ENCODE results near the gene EGR1.

The EGR1 gene

DNA sequence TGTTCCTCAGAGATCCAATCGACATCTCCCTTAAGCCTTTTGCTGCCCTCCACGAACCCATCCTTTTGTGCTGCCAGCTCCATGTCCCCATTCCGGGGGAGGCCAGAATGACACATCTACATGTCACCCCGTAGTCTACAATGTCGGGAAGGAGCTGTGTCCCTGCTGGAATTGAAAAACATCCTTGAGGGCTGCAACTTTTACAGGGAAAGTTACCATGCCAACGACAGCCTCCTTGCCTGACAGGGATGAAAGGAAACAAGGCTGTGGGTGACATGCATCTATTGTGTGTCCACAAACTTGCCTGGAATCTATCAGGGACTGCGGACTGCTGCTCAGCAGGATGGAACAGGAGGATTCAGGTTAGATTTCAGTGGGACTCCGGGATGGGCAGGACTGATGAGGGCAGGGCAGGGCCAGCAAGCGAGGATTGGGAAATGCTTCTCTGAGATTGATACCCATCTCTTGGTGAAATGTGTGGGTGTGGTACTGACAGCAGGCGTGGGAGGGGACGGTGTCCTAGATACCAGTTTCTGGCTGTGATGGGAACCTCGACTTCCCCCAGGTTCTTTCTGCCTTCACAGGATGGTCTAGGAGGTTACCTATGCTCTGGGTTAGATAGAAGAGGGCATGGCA lies 25.5 kb downstream of the EGR1 start:
- DNase-seq (ENCODE audit: low read depth): no peak
- H3K4me3 ChIP-seq (ENCODE audit: low read depth, low read length): no peak overlapping the region

DNA sequence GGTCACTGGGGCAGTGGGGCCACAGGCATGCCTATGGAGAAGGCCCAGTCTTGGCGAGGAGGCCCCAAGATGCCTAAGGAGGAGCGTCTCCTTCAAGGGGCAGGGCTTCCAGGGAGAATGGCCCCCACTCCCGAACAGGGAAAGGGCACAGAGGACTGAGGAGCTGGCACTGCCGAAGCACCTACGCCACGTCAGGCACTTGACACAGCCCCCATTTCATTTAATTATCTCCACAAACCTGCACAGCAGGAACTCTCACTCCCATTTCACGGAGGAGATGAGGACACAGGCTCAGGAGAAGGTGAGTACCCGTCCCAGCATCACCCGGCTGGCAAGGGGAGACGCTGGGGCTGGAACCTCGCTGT lies 26.0 kb downstream of the EGR1 start:
- TF ChIP-seq, protein P1, sequence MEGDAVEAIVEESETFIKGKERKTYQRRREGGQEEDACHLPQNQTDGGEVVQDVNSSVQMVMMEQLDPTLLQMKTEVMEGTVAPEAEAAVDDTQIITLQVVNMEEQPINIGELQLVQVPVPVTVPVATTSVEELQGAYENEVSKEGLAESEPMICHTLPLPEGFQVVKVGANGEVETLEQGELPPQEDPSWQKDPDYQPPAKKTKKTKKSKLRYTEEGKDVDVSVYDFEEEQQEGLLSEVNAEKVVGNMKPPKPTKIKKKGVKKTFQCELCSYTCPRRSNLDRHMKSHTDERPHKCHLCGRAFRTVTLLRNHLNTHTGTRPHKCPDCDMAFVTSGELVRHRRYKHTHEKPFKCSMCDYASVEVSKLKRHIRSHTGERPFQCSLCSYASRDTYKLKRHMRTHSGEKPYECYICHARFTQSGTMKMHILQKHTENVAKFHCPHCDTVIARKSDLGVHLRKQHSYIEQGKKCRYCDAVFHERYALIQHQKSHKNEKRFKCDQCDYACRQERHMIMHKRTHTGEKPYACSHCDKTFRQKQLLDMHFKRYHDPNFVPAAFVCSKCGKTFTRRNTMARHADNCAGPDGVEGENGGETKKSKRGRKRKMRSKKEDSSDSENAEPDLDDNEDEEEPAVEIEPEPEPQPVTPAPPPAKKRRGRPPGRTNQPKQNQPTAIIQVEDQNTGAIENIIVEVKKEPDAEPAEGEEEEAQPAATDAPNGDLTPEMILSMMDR (IDR thresholded peaks at IDR 0.05; ENCODE audit: insufficient read depth, low read depth, low read length, missing control alignments): no peak
- no peak overlapping the region for H3K4me3 ChIP-seq (ENCODE audit: low read depth, low read length)
- no peak for DNase-seq (ENCODE audit: low read depth)

More for the DNA sequence above, 25.5 kb downstream of the EGR1 start:
- TF ChIP-seq, protein P1 (IDR thresholded peaks at IDR 0.05; ENCODE audit: insufficient read depth, low read depth, low read length, missing control alignments): no peak

DNA sequence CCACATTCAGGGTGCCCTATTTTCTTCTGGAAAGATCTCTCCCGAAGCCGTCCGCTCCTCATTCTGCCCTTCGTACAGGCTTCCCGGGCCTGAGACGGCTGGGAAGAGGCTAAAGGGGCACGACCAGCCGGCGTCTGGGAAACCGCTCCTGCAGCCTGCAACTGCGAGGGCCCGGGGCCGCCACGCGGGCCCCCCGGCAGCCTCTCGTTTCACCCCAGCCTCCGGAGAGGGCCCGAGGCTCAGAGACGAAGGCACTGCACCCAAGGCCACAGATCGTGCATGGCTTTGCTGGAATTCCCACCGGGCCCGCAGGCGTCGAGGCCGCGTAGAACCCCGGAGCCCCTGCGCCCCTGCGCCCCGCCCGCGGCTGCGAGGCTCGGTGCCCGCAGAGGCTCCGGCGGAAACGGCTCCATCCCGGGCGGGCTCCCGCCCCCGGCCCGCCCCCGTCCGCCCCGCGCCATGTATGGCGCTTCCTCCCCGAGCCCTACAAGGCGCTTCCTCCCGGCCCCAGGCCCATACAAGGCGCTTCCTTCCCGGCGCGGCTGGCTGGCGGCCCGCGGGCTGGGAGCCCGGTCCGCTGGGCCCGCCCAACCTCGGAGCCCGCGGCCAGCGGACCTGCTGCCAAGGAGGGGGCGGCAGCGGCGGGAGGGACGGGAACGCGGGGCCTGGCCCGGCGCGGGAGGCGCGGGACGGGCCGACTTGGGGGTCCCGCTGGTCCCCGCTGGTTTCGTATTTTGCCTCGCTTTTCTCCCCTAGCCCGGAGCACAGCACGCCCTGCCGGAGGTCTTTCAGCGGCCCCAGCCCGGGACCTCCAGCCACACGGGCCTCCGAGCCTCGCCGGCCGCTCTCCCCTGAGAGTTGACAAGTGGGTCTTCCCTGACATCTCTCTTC lies 26.6 kb downstream of the EGR1 start:
- TF ChIP-seq, protein P1 (IDR thresholded peaks at IDR 0.05; ENCODE audit: insufficient read depth, low read depth, low read length, missing control alignments): no peak

DNA sequence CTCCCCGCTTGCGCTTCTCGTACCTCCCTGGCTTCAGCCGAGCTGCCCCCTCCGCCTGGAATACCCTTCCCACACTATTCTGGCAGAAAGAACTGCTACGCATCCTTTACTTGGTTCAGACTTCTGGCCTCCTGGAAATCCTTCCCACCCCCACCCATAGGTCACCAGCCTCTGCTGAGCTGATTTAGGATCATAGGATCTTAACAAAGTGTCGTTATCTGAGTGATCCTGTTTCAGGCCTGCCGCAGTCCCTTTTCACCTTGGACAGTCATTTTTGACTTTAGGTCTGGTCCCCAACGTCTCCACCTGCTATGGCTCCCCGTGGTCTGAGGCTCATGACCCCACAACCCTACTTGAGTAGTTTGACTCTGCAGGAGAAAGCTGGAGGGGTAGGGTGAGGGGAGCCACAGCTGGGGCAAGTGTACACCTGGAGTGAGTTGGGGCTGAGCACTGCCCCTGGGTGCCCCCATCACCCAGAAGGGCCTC lies 27.3 kb downstream of the EGR1 start:
- no peak for DNase-seq (ENCODE audit: low read depth)
- TF ChIP-seq, protein P1 (IDR thresholded peaks at IDR 0.05; ENCODE audit: insufficient read depth, low read depth, low read length, missing control alignments): no peak
- H3K4me3 ChIP-seq (ENCODE audit: low read depth, low read length): peak overlapping the region; percentile 41

More for the DNA sequence above, 26.6 kb downstream of the EGR1 start:
- peak overlapping the region; percentile 49 for H3K4me3 ChIP-seq (ENCODE audit: low read depth, low read length)
- peak; percentile 89 for DNase-seq (ENCODE audit: low read depth)

DNA sequence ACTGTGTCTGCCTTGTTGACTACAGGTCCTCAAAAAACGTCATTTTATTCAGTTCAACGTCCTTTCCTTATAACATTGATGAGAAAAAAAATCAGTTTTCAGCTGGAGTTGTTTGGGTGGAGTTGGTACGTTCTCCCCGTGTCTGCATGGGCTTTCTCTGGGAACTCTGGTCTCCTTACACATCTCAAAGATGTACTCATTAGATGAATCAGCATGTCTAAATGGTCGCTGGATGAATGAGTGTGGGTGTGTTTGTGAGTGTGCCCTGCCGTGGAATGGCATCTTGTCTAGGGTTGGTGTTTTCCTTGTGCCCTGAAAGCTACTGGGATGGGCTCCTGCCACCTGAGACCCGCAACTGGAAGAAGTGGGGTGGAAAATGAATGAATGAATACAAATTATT lies 30.1 kb downstream of the EGR1 start:
- H3K4me3 ChIP-seq (ENCODE audit: low read depth, low read length): no peak overlapping the region
- TF ChIP-seq, protein P1 (IDR thresholded peaks at IDR 0.05; ENCODE audit: insufficient read depth, low read depth, low read length, missing control alignments): no peak
- no peak for DNase-seq (ENCODE audit: low read depth)

DNA sequence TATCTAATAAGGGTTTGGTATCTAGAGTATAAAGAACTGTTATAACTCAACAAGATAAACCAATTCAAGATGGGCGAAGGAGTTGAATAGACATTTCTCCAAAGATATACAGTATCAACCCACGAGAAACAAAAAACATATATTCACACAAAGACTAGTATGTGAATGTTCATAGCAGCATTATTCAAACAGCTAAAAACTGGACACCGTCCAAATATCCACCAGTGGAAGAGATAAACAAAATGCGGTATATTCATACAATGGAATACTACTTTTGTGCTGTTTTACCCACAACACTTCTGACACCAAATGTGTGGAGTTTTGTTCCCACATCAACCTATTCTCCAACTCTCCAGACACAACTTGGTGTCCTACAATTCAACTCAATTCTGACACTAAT lies 33.1 kb downstream of the EGR1 start:
- TF ChIP-seq, protein P1 (IDR thresholded peaks at IDR 0.05; ENCODE audit: insufficient read depth, low read depth, low read length, missing control alignments): no peak
- no peak for DNase-seq (ENCODE audit: low read depth)
- H3K4me3 ChIP-seq (ENCODE audit: low read depth, low read length): no peak overlapping the region
